Natural killer cell (primary cell): ENCODE results near the gene LRP1B. TPM values are rescaled to one million over a fixed set of nuclear protein-coding genes. Genes with fewer than 3 reads are reported as not detected.

ENCODE experiments used
- ATAC-seq, 3 donors: fragments of 150-1000 bp in 2 of 3; fragments of 200-7000 bp in 1 of 3; cut with Tn5 transposase; 1 replicate in 1 of 3; 2 replicates in 2 of 3; pipeline ENCODE4 v1.10.0; 2021; ENCODE audit warnings: mild to moderate bottlenecking in 2 of 3, moderate library complexity in 2 of 3
- DNase-seq, 2 donors: peaks; one replicate each; pipeline versions ENCODE4 v3.0.0 to v3.0.0-alpha.2; 2013 to 2021; ENCODE audit warnings: mixed read lengths in 1 of 2
- H3K27ac ChIP-seq: one replicate; pipeline ENCODE4 v1.5.1; 2013; ENCODE audit warnings: mild to moderate bottlenecking, low read length
- H3K27me3 ChIP-seq: one replicate; pipeline ENCODE4 v1.6.1; 2013; ENCODE audit warnings: low read length; ENCODE audit not compliant: control insufficient read depth, insufficient read depth
- H3K36me3 ChIP-seq: one replicate; pipeline ENCODE4 v1.6.1; 2013; ENCODE audit warnings: low read length; ENCODE audit not compliant: control insufficient read depth, insufficient read depth
- H3K4me1 ChIP-seq: one replicate; pipeline ENCODE4 v1.6.1; 2013; ENCODE audit warnings: low read length; ENCODE audit not compliant: control insufficient read depth, insufficient read depth
- H3K4me3 ChIP-seq: one replicate; pipeline ENCODE4 v1.5.1; 2013; ENCODE audit warnings: low read length
- H3K9me3 ChIP-seq: one replicate; pipeline ENCODE4 v1.6.1; 2013; ENCODE audit warnings: low read length; ENCODE audit not compliant: control insufficient read depth, insufficient read depth
- H3K27ac Mint-ChIP-seq, 2 donors: one replicate each; pipeline ENCODE4 v1.8.0; 2022; ENCODE audit warnings: mild to moderate bottlenecking in 2 of 2, mixed read lengths in 2 of 2, moderate library complexity in 1 of 2
- H3K27me3 Mint-ChIP-seq, 2 donors: one replicate each; pipeline ENCODE4 v1.8.0; 2022; ENCODE audit warnings: low read depth in 2 of 2, mixed read lengths in 2 of 2
- H3K36me3 Mint-ChIP-seq: one replicate; pipeline ENCODE4 v1.8.0; 2022; ENCODE audit warnings: mixed read lengths
- H3K4me1 Mint-ChIP-seq, 2 donors: one replicate each; pipeline ENCODE4 v1.8.0; 2022; ENCODE audit warnings: mixed read lengths in 2 of 2
- H3K4me3 Mint-ChIP-seq: one replicate; pipeline ENCODE4 v1.8.0; 2022; ENCODE audit warnings: mild to moderate bottlenecking, moderate library complexity, mixed read lengths
- H3K9me3 Mint-ChIP-seq, 2 donors: one replicate each; pipeline ENCODE4 v1.8.0; 2022; ENCODE audit warnings: mixed read lengths in 2 of 2
- WGBS: methylation state at CpG from one replicate; pipeline ENCODE4 v1.1.7; 2013; ENCODE audit warnings: missing lambda C conversion rate; ENCODE audit not compliant: insufficient coverage; 5-methylcytosine and 5-hydroxymethylcytosine counted together
- intact Hi-C: fragments of 100-400 bp; cut with micrococcal nuclease; formaldehyde crosslinking; loops from one replicate; pipeline ENCODE4 v1.14.2; 2022
- total RNA-seq, 4 donors: library from RNA; stranded (reverse); fragments of 120-200 nt in 1 of 4; gene quantifications; one replicate each; pipeline versions ENCODE4 v1.2.3 to v1.2.4, GENCODE V29; 2013 to 2022
- TF ChIP-seq, protein P1 (sequence below): fragments of 200-600 bp; IDR thresholded peaks from one replicate; pipeline ENCODE4 v1.8.0; 2022; ENCODE audit warnings: antibody characterized with exemption

LRP1B gene
- total RNA-seq, 3 donors from 2014 or later (not counting 1 experiment from before 2014, with no cell fraction given): 0.05 TPM; not detected in 2

DNA sequence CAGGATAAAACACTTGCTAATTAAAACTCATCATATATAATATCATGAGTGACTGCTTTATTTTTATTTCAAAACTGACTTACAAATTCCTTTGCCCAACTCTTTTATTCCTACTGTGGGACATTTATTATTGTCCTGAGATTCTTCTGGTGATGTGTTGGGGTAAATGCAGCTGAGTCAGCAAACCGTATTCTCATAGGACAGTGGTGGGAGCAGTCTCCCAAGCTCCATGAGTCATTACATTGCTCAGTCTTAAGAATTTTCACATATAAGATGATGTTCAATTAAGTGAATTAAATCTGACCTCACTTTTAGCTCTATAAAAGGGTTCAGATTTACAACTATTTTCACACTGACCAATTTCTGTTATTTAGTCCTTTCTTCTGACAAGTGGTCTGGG lies 1530.7 kb downstream of the LRP1B start:
- no peaks in the 10 kb centered on the region for H3K27me3 ChIP-seq
- Mint-ChIP-seq H3K27me3 (no peaks in the 10 kb centered on the region), H3K4me3 (no peak overlapping the region), H3K27ac (no peak overlapping the region), H3K9me3 (peaks cover 0 to 2% of the 10 kb centered on the region in 2 donors), H3K4me1 (no peaks in the 10 kb centered on the region), H3K36me3 (no peaks in the 10 kb centered on the region)
- no peak for DNase-seq
- no peak for ATAC-seq
- TF ChIP-seq, protein P1, sequence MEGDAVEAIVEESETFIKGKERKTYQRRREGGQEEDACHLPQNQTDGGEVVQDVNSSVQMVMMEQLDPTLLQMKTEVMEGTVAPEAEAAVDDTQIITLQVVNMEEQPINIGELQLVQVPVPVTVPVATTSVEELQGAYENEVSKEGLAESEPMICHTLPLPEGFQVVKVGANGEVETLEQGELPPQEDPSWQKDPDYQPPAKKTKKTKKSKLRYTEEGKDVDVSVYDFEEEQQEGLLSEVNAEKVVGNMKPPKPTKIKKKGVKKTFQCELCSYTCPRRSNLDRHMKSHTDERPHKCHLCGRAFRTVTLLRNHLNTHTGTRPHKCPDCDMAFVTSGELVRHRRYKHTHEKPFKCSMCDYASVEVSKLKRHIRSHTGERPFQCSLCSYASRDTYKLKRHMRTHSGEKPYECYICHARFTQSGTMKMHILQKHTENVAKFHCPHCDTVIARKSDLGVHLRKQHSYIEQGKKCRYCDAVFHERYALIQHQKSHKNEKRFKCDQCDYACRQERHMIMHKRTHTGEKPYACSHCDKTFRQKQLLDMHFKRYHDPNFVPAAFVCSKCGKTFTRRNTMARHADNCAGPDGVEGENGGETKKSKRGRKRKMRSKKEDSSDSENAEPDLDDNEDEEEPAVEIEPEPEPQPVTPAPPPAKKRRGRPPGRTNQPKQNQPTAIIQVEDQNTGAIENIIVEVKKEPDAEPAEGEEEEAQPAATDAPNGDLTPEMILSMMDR: no peak
- 100% methylated on average over 1 of the region's 1 CpG for WGBS
- H3K27ac ChIP-seq: no peak overlapping the region
- H3K9me3 ChIP-seq: no peaks in the 10 kb centered on the region
- no peaks in the 10 kb centered on the region for H3K36me3 ChIP-seq
- H3K4me1 ChIP-seq: no peaks in the 10 kb centered on the region
- intact Hi-C loops: no loop called here
- no peak overlapping the region for H3K4me3 ChIP-seq

DNA sequence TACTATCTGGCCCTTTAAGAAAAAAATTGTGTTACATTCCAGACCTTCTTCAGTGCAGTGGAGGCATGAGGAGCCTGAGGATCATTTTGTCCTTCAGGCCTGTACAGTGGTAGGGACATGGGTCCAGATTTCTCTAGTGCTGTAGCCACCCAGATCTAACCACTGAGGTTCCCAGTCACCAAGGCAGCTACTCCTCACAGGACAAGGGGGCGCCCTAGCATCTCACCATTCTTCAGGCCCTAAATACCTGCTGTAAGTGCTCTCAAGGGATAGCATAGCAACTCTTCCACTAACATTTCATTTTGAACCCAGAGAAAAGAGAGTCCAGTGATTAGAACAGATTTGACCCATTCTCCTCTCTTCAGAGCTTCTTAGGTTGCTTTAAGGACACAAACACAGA lies 1533.0 kb downstream of the LRP1B start:
- no peak for ATAC-seq
- no peak overlapping the region for H3K4me3 ChIP-seq
- no peaks in the 10 kb centered on the region for H3K9me3 ChIP-seq
- WGBS: 62% methylated on average over 1 of the region's 1 CpG
- H3K9me3 Mint-ChIP-seq: peaks cover 0 to 2% of the 10 kb centered on the region in 2 donors
- no peaks in the 10 kb centered on the region for H3K27me3 Mint-ChIP-seq
- no peaks in the 10 kb centered on the region for H3K4me1 ChIP-seq
- TF ChIP-seq, protein P1: no peak
- no peaks in the 10 kb centered on the region for H3K36me3 Mint-ChIP-seq
- no peaks in the 10 kb centered on the region for H3K36me3 ChIP-seq
- H3K27ac ChIP-seq: no peak overlapping the region
- H3K4me3 Mint-ChIP-seq: no peak overlapping the region
- no peaks in the 10 kb centered on the region for H3K4me1 Mint-ChIP-seq
- H3K27ac Mint-ChIP-seq: no peak overlapping the region
- no peaks in the 10 kb centered on the region for H3K27me3 ChIP-seq
- intact Hi-C loops: no loop called here
- no peak for DNase-seq

DNA sequence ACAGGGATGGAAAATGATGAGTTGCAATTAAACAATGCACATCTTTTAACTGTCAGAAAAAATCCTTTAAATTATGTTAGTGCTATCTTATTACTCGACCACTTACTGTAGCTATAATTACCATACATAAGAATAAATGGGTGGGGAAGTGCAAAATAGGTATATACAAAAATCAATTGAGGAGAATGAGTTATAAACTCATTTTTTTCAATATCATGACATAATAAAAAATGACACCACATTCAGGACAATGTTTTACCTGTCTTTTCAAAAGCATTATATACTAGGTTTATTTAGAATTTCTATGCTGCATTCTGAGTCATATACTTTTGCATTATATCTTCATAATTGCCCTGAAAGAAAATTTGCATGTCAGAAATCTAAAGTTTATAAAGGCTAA lies 1533.6 kb downstream of the LRP1B start:
- no peaks in the 10 kb centered on the region for H3K4me1 Mint-ChIP-seq
- H3K36me3 Mint-ChIP-seq: no peaks in the 10 kb centered on the region
- TF ChIP-seq, protein P1: no peak
- DNase-seq (no peak), ATAC-seq (no peak)
- Histone ChIP-seq H3K27me3 (no peaks in the 10 kb centered on the region), H3K27ac (no peak overlapping the region), H3K4me3 (no peak overlapping the region), H3K4me1 (no peaks in the 10 kb centered on the region), H3K9me3 (no peaks in the 10 kb centered on the region), H3K36me3 (no peaks in the 10 kb centered on the region)
- H3K4me3 Mint-ChIP-seq: no peak overlapping the region
- WGBS: no CpG with 5 or more reads among the region's 1 CpG
- H3K27ac Mint-ChIP-seq: no peak overlapping the region
- H3K9me3 Mint-ChIP-seq: peaks cover 0 to 4% of the 10 kb centered on the region in 2 donors
- intact Hi-C loops: no loop called here
- H3K27me3 Mint-ChIP-seq: no peaks in the 10 kb centered on the region

DNA sequence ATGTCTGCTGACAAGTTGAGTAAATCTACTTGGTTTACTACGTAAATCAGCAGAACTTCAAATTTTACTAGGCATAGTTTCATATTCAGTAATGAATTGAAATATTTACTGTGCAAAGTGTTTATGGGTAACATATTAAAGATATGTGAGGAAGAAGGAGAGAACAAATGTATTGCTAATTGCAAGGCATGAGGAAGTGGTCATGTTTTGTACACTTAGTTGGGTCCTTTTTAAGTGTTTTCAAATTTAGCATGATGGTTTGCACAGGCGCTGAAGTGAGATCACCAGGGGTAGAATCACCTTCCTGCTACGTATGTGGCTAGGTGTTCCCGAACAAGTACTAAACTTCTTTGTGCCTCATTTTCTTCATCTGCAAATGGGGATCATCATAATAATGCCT lies 1534.4 kb downstream of the LRP1B start:
- Histone ChIP-seq H3K27ac (no peak overlapping the region), H3K9me3 (no peaks in the 10 kb centered on the region), H3K36me3 (no peaks in the 10 kb centered on the region), H3K4me3 (no peak overlapping the region), H3K4me1 (no peaks in the 10 kb centered on the region), H3K27me3 (no peaks in the 10 kb centered on the region)
- intact Hi-C loops: no loop called here
- Mint-ChIP-seq H3K27ac (no peak overlapping the region), H3K36me3 (no peaks in the 10 kb centered on the region), H3K4me1 (no peaks in the 10 kb centered on the region), H3K27me3 (no peaks in the 10 kb centered on the region), H3K4me3 (no peak overlapping the region), H3K9me3 (peaks cover 0 to 4% of the 10 kb centered on the region in 2 donors)
- WGBS: 88% methylated on average over 4 of the region's 4 CpGs
- no peak for DNase-seq
- ATAC-seq: no peak
- TF ChIP-seq, protein P1: no peak
